HG02642 (cell line): ENCODE measurements around the gene ROBO2.
"Not testable (repeated sequence)": the region's sequence is repeated elsewhere in the genome, so short reads cannot be mapped to it uniquely, and the experiment has no call there.

ENCODE experiments used
- ATAC-seq: cut with Tn5 transposase; IDR thresholded peaks from one replicate; pipeline ENCODE4 v1.9.1; 2021; ENCODE audit warnings: mild to moderate bottlenecking; ENCODE audit not compliant: unreplicated experiment, poor library complexity

The ROBO2 gene

DNA sequence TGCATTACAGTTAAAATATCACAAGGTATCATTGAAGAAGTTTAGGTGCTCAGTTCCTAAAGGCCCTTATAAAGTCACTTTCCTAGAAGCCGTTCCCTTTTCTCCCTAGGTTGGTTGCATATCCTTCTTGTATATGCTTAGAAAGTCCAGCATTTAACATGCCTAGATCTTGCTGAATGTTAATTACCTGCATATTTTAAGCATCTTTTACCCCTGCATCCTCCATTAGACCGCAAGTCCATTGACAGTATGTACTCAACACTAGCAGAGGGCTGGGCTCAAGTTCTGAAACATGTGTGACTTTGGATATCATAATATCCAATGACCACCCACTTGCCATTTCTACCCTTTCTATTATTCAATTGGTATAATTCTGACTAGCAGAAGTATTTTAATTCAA is 336.6 kb downstream of the ROBO2 start:
- no peak for ATAC-seq

DNA sequence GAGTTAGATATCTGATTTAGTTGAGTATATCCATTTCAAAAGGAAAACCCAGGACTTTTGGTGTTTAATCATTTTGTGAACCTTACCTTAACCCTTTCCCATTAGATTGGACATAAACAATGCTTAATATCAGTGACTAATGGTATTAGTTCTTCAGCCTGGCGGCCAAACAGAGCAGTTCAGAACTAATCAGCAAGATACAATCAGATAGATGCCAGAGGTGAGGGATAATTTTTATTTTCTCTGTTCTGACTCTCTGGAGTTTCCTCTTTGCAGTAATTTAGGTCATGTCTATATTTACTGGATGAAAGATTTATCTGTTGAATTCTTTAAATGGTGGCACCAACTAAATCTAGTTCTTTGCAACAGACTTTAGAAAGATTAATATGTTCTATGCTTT is 337.8 kb downstream of the ROBO2 start:
- ATAC-seq, result no peak

DNA sequence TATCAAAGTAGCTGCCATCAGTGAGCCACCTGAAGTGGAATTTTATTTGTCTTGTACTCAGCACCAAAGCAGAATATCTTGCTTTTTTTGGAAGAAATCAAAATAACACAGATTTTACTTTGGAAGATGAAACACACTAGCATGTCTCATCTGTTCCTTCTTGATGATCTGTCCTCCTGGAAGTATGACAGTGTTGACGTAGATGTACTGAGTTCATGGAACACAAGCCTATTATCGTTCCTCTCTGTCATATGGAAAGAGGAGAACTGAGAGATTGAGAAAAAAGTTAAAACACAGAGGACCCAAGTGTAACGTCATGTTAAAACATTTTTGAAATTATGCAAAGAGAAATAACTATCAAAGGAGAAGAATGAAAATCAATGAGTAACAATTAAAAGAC is 340.2 kb downstream of the ROBO2 start:
- no peak for ATAC-seq

DNA sequence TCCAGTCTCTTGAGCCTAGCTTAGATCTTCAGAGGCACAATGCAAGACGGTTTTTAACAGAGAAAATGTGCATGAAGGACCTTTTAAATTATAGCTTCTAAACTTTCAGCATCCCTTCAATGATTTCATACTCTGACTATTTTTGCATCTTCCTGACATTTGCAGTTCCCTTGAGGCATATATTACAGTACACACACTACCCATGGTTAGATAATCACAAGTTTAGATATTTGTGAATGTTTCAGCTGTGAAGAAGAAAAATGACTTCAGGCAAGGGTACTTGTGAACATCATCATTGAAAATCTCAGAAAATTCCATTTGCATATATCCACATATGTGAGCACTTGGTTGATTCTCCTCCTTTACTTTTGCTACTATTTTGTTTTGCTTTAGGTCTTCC is 341.5 kb downstream of the ROBO2 start:
- no peak for ATAC-seq

DNA sequence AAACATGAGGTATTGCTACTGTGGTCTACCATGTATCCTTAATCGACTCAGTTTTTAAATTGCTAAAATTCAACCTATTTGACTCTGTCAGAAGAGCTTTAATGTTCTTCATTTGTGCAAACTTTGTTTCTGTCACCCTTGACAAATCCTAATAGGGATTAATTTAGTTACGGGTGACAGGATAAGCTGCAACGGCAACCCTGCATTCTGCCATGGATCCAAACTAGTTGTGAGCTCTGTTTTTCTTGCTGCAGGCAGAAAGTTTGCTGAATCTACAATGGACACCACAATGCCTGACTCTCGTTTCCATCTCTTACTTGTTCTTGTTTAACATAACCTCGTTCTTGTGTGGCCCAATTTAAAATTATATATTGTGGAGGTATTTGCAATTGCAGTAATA is 352.3 kb downstream of the ROBO2 start:
- ATAC-seq, result no peak

DNA sequence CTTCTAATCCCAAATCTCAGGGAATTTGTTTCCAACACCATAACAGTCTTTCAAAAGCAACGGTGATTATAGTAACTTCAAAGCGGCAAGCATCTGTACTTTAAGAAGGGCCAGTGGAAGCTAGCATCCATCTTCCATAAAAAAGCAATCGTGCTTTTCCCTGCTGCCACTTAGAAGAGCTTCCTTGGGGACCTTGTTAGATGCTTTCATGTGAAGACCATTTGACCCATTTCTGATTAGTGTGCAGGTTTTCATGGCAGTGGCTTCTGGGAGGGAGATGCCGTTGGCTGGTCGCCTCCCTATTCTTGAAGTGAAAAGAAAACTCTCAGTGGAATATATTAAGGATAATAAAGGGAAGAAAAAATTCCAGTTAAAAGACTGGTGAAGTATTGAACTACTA is 354.1 kb downstream of the ROBO2 start:
- no peak for ATAC-seq

DNA sequence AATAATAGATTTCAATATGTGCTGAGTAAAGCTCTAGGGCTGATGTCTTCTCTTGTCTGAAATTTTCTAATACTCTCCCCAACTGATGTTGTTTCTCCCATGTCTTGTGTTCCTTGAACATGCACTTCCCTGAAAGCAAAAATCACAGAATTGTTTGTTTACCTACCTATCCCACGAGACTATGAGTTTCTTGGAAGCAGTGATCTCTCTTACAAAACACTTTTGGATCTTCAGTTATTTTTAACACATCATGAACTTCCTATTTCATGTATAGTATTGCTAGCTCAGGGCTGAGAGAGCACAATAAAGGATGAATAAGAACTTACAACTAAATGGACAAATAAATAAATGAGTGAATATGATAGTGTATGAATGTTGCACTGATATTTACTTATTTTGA is 365.0 kb downstream of the ROBO2 start:
- ATAC-seq, result no peak

DNA sequence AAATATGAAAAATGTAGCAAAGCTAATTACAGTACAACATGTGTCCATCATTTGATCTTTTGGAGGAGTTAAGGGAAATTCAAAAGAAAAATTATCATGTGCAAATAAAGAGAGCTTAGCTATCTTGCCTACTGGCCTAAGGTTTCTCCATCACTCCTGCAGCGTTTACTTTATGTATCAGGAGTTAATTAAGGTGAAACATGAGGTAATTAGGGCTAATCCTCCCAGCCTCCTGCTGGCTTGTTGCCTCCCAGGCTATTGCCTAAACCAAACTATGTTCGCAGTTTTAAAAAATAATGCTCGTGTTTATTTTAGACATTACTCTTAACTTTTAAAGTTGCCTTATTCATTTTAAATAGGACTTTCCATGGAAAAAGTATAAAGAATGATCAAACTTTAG is 367.5 kb downstream of the ROBO2 start:
- no peak for ATAC-seq

DNA sequence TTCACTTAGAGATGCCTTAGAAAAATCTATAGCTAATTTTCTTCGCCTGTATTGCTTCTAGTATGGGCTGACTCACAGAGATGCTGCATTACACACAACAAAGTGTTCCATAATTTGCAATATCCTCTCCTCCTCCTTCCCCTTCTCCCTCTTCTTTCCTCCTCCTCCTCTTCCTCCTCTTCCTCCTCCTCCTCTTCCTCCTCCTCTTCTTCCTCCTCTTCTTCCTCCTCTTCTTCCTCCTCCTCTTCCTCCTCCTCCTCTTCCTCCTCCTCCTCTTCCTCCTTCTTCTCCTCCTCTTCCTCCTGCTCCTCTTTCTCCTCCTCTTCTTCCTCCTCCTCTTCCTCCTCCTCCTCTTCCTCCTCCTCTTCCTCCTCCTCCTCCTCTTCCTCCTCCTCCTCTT is 370.4 kb downstream of the ROBO2 start:
- ATAC-seq, result not testable (repeated sequence)

DNA sequence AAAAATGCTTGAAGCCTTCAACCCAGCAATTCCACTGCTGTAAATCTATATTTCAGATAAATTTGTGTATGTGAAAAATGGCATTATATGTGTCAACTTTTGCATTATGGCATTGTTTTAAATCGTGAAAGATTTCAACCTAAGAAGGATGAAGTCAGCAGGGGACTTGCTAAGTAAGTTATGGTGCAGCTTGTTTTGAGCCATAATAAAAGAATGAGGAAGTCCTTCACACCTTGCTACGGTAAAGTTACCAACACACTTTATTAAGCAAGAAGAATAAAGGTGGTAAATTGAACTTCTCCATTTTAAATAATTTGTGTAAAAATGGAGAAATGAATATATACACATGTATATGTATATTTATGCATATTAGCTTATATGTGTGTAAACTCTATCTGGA is 371.4 kb downstream of the ROBO2 start:
- no peak for ATAC-seq

DNA sequence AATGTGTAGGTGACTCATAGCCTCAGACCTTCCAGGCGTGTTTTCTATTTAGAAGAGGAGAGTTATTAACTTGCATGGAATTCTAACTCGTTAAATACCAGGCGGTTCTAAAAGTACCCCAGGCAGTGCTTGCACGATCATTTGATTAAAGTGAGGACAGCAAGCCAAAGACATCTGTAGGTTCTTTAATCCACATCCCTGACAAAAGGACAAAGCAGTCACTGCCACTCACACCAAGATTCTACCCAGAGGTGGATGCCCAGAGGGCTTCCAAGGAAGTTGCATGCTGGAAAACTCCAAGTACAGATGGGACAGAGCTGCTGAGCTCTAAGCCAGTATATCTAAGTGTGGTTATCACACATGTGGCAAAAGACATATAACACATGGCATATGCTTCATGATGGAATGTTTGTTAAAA is 372.1 kb downstream of the ROBO2 start:
- ATAC-seq, result no peak

DNA sequence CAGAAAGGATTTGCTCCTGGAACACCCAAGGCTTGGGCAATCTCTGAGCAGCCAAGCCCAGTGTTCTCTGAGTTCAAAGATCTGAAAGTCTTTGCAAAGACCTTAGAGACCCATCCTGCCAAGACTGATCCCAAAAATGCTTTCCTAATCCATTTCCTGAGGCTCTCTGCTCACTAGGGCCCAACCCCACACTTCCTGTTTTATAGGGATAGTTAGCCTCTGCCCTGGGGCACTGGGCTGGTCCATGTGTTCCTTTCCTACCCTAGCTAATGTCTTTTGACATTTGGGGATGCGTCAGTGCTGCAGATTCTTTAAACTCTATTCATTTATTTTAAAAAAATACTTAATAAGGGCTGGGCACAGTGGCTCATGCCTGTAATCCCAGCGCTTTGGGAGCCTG is 372.7 kb downstream of the ROBO2 start:
- ATAC-seq, result no peak

DNA sequence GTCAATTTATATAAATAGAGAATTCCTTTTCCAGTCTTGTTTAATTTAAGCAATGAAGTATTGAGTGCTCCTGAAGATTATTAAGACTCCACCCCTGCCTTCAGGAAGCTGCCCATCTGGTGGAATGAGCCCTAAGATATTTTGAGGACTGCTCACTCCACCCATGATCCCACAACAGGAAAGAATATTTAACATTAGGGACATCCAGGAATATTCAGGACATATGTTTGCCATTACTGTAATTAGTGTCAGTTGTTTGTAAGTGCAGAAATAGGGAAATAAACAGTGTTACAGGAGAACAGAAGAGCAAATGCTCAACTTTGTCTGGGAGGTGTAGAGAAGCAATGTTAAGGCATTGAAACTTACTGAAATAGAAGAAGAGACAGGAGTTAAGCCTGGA is 375.0 kb downstream of the ROBO2 start:
- ATAC-seq, result no peak

DNA sequence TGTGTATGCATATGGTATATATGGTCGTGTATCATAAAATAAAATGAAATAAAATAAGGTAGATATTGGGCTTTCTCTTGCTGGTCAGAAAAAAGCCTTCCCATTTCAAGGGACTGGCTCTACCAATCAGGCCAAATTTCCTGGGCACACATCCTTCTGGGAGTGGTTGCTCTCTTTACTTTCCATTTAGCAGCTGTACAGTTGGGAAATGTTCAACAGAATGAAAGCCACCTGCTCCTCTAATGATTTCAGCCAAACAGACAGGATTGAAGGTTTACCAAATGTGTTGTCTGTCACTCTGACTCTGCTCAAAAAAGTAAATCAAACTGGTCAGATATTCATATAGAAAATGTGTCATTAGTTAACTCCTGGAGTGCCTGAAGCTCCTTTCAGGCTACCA is 380.4 kb downstream of the ROBO2 start:
- ATAC-seq, result no peak

DNA sequence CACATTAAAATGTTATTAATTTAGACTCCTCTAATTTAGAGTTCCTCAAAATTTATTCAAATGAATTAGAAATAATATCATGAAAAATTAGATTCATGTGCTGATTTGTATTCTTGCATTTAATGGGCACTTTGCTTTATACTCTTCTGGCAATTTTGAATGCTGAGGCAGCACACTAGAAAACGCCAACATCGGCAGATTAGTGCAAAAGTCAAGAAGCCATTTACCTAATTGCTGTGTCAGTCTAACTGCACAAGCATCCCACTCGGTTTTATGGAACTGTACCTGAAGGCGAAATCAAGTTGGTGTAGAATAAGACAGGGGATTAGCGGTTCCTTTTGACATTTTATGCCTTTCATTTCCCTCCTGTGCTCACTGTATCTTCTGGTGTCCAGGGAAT is 382.0 kb downstream of the ROBO2 start:
- ATAC-seq, result no peak

DNA sequence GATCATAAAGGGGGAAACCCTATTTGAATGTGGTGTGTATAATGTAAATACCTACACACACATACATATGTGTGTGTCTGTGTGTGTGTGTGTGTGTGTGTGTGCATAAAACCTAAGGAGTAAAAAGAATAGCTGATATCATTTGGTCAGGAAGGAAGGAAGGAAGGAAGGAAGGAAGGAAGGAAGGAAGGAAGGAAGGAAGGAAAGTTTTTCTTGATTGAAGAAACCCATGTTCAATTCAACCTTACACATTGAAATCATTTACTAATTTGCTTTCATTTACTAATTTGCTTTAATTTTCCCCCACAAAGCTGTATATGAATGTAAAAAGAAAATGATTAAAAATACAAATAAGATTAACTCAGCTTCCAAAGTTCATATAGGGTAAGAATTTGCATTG is 386.6 kb downstream of the ROBO2 start:
- no peak for ATAC-seq

DNA sequence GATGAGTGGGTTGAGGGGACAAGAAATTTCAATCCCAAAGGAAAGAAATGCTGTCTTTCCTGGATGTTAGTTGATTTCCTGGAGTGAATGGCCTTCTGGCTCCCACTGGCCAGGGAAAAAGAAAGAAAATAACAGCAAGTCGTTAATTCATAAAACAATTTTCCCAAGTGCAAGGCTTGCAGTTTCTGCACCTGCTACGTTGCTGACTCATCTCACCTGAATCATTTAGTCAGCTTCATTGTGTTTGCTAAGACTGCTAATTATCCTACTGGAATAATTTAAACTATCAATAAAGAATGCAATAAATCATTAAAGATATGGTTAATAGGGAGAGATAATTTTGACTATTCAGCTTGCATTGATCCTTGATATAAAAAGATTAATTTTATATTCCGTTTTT is 387.6 kb downstream of the ROBO2 start:
- ATAC-seq, result no peak

DNA sequence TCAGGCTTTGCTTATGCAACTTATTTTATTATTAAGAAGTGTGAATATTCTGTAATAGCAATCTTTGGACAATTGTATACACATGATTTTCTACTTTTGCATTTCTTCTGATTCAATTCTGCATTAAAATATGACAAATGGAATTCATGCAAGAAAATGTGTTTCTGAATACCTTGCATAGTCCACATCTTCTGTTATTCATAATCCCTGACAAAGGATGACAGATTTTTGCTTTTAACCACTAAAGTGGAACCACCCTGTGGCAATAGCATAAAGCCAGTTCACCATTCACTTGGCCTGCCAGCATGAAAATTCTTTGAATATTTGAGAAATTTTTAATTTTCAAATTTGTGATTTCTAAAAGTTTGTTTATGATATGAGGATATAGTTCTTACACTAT is 397.0 kb downstream of the ROBO2 start:
- ATAC-seq, result no peak

DNA sequence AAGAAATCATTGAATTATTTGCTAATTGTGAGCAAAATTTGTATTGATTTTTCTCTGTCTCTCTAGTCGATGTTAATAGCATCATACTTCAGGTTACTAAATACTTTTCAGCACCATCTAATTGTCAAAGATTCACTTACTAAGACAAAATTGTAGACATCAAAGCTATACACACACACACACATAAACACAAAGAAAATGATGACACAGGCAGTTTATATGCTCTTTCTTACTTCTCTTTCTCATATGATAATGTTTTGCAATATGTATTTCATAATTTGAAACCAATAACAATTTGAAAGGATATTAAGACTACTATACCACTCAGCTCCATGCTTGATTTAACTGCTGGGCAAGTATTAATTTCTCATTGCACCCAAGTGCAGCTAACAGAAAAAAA is 406.2 kb downstream of the ROBO2 start:
- no peak for ATAC-seq

DNA sequence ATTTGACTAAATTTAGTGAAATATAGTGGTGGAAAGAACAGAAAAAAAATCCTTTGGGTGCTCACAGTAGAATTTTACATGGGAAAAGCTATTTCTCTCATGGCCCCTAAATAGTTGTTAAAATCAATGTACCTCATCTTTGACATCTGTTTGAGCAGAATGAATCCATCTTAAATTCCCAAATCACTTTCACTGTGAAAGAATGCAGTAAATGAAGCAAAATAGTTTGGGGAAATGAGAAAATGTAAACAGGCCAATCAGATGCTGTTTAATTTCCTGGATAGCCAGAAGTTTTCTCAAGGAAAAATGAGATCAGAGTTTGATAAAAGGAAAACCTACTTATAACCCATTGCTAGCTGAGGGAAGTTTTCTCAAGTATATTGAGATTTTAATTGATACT is 406.9 kb downstream of the ROBO2 start:
- no peak for ATAC-seq

DNA sequence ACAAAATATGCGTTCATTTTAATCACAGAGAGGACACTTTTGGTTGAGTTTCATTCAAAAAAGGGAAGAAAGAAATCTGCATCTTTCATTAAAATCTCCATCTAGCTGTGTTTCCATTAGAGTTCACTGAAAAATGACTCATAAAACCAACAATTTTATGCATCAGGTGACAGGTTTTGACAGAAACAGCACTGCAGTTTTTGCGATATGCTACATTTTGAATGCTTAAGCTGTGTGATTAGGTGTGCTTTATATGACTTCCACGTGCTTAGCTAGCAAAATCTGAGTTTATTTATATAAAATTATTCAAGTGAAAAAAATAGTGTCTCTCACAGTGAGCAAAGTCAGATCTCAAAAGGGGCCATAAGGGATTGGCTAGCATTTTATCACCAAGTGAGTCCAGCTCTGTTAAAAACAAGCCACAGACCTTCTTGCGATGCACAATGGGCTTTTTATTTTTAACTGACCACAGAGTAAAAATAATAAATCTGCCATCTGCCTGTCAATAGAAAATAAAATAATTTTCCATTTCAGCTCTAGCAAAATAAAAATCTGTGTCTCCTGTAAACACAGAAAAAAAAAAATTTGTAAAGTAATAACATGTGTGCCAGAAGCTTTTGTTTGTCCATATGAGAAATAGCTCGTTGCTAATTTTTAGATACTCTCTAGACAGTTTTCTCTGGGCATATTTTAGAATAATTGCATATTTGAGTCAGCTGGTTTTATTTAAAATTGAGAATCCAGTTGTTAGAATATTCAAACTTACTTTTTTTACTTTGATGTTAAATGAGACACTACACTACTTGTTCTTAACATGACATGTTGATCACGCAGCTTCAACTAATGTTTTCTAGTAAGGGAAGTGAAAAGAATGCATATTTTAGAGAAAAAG is 409.8 kb downstream of the ROBO2 start:
- ATAC-seq, result no peak

DNA sequence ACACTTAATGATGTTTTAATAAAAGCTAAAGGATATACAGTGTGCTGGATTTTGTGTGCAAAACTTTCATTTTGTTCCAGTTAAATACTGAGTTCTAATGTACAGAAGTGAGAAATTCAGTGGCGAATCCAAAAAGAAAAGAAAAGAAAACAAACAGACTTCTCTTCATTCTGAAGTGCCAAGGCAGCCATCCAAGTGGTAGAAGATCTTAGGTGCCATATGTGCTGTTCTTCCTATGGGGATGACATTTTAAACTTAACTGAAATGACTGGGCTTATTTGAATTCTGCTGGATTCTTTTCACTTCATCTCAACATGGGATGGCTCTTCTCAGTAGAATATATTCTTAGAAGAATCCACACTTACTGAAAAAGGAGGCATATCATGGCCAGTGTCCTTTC is 416.5 kb downstream of the ROBO2 start:
- no peak for ATAC-seq
